DMS 273 (cell line): ENCODE results near the gene SPOCK1.

ENCODE experiments used
- DNase-seq: peaks from one replicate; lab custom pipeline; 2025; ENCODE audit not compliant: unreplicated experiment; lab: John Stamatoyannopoulos, UW

The SPOCK1 gene

GRCh38 chr5:137090721-137091120 is 408.4 kb downstream of the SPOCK1 start:
- DNase-seq, result peak; percentile 3

- DNase-seq, result no peak
Measured at GRCh38 chr5:137090151-137090550, 409.0 kb downstream of the SPOCK1 start.

GRCh38 chr5:137088175-137088574 is 411.0 kb downstream of the SPOCK1 start:
- no peak for DNase-seq

DNA sequence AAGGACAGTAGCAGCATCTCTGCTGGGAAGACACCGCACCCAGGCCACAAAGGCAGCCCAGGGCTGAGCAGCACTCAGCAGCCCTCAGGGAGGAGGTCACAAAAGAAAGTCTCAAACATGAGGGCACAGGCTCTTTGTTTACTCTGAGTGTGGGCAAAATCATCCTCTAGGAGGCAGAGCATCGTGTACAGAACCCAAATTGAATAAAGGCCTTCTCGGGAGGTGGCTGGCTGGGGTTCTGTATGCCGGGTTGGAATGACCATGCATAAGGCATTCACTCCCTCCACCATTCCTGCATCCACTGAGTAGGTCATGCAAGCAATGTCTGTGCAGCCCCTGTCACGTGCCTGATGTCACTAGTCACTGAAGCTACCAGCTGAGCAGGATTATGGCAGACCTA is 412.8 kb downstream of the SPOCK1 start:
- DNase-seq, result no peak

DNA sequence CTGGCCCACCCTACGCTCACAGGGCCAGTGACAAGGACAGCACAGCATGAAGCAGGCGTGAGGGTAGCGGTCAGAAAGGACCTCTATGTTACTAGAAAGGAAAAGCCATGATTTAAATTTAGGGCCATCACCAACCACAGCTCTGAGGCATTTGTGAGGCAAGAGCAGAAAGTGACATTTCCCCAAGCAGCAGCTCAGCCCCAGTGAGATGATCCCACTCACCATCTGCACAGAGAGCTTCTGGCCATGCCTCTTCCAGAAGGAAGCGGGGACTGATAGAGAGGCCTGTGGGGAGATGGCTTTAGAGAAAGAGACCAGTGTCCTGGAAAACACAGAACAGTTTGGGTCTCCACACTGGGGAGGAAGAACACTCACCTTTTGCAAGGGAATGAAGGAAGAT is 413.9 kb downstream of the SPOCK1 start:
- no peak for DNase-seq

- DNase-seq, result no peak
Measured at GRCh38 chr5:137084016-137084415, 415.1 kb downstream of the SPOCK1 start.

DNA sequence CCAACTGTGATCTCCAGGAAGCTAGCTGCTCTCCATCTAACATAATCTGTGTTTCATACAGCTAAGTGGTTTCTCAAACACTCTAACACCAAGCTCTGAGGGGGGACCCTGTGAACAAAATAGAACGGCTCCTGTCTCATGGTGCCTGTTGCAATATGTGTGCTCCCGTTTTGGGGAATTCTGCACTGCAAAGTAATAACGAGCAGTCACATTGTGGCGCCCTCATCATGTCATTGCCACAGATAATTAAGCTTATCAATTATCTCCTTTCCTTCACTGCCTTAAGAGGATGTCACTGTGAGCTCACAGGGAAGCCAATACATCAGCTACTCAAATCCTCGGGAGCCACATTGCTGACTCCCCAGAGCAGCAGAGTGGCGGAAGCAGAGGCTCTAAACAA is 416.2 kb downstream of the SPOCK1 start:
- no peak for DNase-seq

DNA sequence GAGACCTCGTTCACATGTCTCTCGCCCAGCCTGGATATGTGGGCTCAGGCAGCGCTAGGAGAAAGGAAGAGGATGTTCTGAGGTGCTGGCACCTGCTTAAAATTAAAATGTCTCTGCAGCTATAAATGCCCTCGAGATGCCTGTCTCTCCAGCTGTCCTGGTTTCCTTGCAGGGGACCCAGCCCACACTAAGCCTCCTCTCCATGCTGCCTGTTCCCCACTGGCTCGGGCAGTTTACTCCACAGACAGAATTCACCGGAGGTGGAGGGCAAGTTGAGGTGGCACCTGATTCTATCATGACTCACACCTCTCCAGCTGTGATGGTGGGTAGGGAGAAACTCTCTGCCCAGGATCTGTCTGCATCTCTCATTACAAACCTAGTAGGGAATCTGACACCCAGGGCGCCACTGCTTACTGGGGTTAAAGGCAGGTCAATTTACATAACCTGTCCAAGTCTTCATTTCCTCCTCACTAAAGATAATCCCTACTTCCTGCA is 420.9 kb downstream of the SPOCK1 start:
- peak; percentile 65 for DNase-seq

DNA sequence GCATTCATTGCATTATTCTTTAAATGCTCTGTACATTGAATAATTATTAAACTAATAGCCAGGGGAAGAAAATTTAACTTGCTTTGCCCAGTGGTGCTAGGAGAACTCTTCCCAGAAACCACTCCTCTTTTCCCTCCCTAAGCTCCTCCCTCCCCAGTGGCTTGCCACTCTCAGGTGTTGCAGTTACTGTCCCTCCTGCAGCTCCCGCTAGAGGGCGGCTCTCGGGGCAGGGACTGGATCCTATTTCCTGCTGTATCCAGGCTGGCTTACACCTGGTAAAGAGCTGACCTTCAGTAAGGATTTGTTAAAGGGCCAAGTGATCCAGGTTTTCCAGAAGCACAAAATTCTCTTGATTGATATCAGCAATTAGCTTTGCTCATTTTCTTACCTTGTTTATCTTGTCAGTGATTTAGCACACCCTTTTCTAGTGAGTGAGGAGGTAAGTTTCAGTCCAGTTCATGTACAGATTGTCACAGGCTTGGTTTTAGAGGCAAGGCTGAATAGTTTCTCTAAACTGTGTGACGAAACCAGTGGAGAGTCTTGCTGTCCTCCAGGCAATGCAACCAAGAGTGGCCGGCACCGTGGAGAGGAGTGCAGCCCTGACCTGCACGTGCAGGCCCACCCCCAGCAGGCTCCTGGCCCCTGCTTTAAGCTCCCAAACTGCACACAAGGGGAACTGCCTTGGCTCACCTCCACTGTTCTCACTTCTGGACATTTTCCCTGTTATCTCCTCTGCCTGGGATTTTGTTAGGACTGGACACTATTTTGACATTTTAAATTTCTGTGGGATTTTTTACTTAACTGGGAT is 423.8 kb downstream of the SPOCK1 start:
- DNase-seq, result peak; percentile 89

- DNase-seq, result no peak
Measured at GRCh38 chr5:137073189-137073588, 425.9 kb downstream of the SPOCK1 start.

GRCh38 chr5:137072361-137073115 is 426.6 kb downstream of the SPOCK1 start:
- no peak for DNase-seq

- no peak for DNase-seq
Measured at GRCh38 chr5:137071931-137072330, 427.2 kb downstream of the SPOCK1 start.

GRCh38 chr5:137071526-137071925 is 427.6 kb downstream of the SPOCK1 start:
- no peak for DNase-seq

GRCh38 chr5:137070521-137070920 is 428.6 kb downstream of the SPOCK1 start:
- no peak for DNase-seq

DNA sequence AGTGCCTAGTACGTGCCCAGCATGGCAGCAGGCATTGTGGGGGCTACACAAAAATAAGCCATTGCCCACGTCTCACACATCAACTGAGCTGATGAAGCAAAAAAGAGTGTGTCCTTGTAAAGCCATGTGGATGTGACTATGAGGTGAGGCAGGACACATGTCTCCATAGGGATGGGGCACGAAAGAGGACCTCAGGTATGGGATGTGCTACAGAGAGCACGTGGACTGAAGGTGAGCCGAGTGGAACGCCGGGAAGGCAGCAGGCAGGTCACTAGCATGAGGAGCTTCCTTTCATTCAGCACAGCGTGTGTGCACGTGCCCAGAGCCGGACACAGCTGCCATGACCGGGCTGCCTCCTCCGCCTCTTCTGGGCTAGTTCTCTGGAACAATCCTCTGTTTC is 429.8 kb downstream of the SPOCK1 start:
- no peak for DNase-seq

GRCh38 chr5:137061382-137061781 is 437.7 kb downstream of the SPOCK1 start:
- DNase-seq, result no peak

DNA sequence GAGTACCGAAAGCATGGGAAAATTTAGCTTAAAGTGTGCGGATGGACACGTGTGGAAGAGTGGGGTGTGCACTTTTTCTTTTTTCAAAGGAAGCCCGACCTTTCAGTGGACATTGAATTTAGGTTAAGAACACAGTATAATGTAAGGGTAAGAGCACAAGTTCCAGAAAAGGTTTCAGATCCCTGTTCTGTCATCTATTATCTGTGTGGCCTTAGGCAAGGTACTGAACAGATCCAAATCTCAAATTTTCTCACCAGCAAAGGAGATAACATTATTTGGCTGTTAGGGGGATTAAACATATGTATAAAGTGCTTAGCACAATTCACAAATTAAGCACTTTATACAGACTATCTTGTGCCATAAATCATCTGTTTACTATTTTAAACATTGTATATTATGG is 441.0 kb downstream of the SPOCK1 start:
- no peak for DNase-seq

- DNase-seq, result no peak
Measured at GRCh38 chr5:137056676-137057075, 442.4 kb downstream of the SPOCK1 start.

- DNase-seq, result no peak
Measured at GRCh38 chr5:137055271-137055872, 443.8 kb downstream of the SPOCK1 start.

DNA sequence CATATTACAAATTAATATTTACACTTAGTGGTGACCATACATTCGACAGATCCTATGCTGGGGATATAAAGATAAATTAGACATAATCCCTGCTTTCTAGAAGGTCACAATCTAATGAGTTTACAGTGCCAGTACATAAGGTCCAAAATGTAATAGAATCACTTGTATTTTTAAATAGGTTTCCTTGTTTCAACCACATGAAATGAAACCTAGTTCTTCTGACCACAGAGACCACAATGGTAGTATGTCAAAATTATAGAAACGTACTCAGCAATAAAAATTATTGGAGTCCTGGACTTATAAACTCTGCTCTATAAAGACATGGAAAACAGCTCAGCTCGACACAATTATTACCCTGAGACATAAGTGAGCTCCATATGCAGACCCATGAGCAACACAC is 444.3 kb downstream of the SPOCK1 start:
- DNase-seq, result no peak

GRCh38 chr5:137054335-137054734 is 444.8 kb downstream of the SPOCK1 start:
- DNase-seq, result no peak

GRCh38 chr5:137051161-137051560 is 448.0 kb downstream of the SPOCK1 start:
- DNase-seq, result peak; percentile 43
